ENCODE measurements around the gene GTPBP3. TPM values are rescaled to one million over a fixed set of nuclear protein-coding genes. Genes with fewer than 3 reads are reported as not detected.

The GTPBP3 gene
- total and polyA plus RNA-seq, 2 of the 13 experiments (the other 11 are each of a cell fraction or from before 2014, with no cell fraction given) = 17.5 to 30.0 TPM

GRCh38 chr19:17296976-17297375 lies 40.4 kb upstream of the GTPBP3 start:
- intact Hi-C loops (cut with micrococcal nuclease; ENCODE audit: unreplicated experiment) = no loop called here
- no peak for FAIRE-seq
- no peaks in the 10 kb centered on the region for H4K20me1 ChIP-seq (ENCODE audit: insufficient read depth, low read length)
- WGBS (ENCODE audit: low lambda C conversion rate) = 95% methylated on average over 6 of the region's 6 CpGs
- in situ Hi-C loops (cut with HindIII; ENCODE audit: extremely low pct_ligation_motif_present, low pct_unique_long_range_greater_than_20kb) = no loop called here
- H3K36me3 ChIP-seq (replicated peaks in 1 of 2; ENCODE audit: control insufficient read depth in 1 of 2, insufficient read depth in 2 of 2, low read length in 2 of 2) = peaks cover 0 to 6% of the 10 kb centered on the region in 2 experiments; a peak in 1 of 5 replicates
- H3K9ac ChIP-seq (ENCODE audit: insufficient read depth, low read depth, low read length) = no peak overlapping the region
- no peak overlapping the region for H2AFZ ChIP-seq (ENCODE audit: low read length)
- CTCF ChIA-PET (ENCODE audit: low intra/inter-chr PET ratio, low total read pairs) = no interaction called here
- H3K27me3 ChIP-seq (ENCODE audit: control insufficient read depth in 1 of 2, insufficient read depth in 2 of 2, low read length in 2 of 2) = no peaks in the 10 kb centered on the region
- POLR2A ChIA-PET = no interaction called here
- no peak for ATAC-seq
- TF ChIP-seq GATAD2A (CRISPR knock-in tag; IDR thresholded peaks at IDR 0.05) (no peak), ZNF724P (CRISPR knock-in tag; IDR thresholded peaks at IDR 0.05; ENCODE audit: borderline replicate concordance) (no peak), ZNF670 (CRISPR knock-in tag; IDR thresholded peaks at IDR 0.05; ENCODE audit: borderline replicate concordance) (no peak), ZSCAN5A (CRISPR knock-in tag; IDR thresholded peaks at IDR 0.05; ENCODE audit: borderline replicate concordance) (no peak), IRF9 (CRISPR knock-in tag; IDR thresholded peaks at IDR 0.05; ENCODE audit: borderline replicate concordance) (no peak), MYC (CRISPR knock-in tag; IDR thresholded peaks at IDR 0.05; ENCODE audit: borderline replicate concordance) (no peak), NR1H2 (CRISPR knock-in tag; IDR thresholded peaks at IDR 0.05; ENCODE audit: borderline replicate concordance, low read depth) (no peak), NCOA1 (CRISPR knock-in tag; IDR thresholded peaks at IDR 0.05) (no peak), ETV6 (CRISPR knock-in tag; conservative IDR thresholded peaks at IDR 0.05) (no peak), HOXD1 (CRISPR knock-in tag; IDR thresholded peaks at IDR 0.05) (no peak), HMGA1 (CRISPR knock-in tag; conservative IDR thresholded peaks at IDR 0.05) (no peak), ARNT (IDR thresholded peaks at IDR 0.05) (no peak)
- H3K79me2 ChIP-seq (ENCODE audit: insufficient read depth, low read length) = no peaks in the 10 kb centered on the region
- no TSS peak for BruUV-seq (replicated peaks)
- H3K27ac ChIP-seq (ENCODE audit: extremely low read length, insufficient read depth, low read length) = no peak overlapping the region
- no peak for DNase-seq (ENCODE audit: low spot score)
- H3K9me3 ChIP-seq (ENCODE audit: low read length) = peaks cover 5% of the 10 kb centered on the region
- H3K4me3 ChIP-seq (replicated peaks in 1 of 3; ENCODE audit: insufficient read depth in 1 of 3, low read depth in 2 of 3, low read length in 3 of 3) = no peak overlapping the region
- H3K4me2 ChIP-seq (ENCODE audit: low read depth, low read length) = no peak overlapping the region
- peaks cover 2% of the 10 kb centered on the region for H3K4me1 ChIP-seq (ENCODE audit: insufficient read depth, low read length)
